SK-N-SH (cell line): ENCODE results near the gene ATG7. TPM values are rescaled to one million over a fixed set of nuclear protein-coding genes. Genes with fewer than 3 reads are reported as not detected.

Source experiments
- CTCF ChIA-PET: fragments of 300-600, 350-600 bp; formaldehyde crosslinking; extraction: SDS; loops from one replicate; lab custom pipeline; 2021; lab: Yijun Ruan, JAX
- POLR2A ChIA-PET: fragments of 350-600 bp; sonication (Branson Sonifier 250); formaldehyde crosslinking; extraction: SDS; loops from one replicate; lab custom pipeline; 2020; ENCODE audit warnings: antibody characterized with exemption, inconsistent platforms; lab: Yijun Ruan, JAX
- DNase-seq: peaks from one replicate; pipeline ENCODE4 v3.0.0; 2012
- H2AFZ ChIP-seq: fragments of 200-600 bp; sonication (generic); 2 replicates; pipeline ENCODE4 v1.8.1; 2016; ENCODE audit warnings: antibody characterized with exemption, mild to moderate bottlenecking, low read depth
- H3F3A ChIP-seq: fragments of 200-600 bp; sonication (generic); replicated peaks from 2 replicates; pipeline ENCODE3; 2016; ENCODE audit warnings: antibody characterized with exemption, mild to moderate bottlenecking; ENCODE audit not compliant: insufficient read depth
- H3K27ac ChIP-seq, 2 experiments: fragments of 200-500 bp in 1 of 2; fragments of 200-600 bp in 1 of 2; sonication (Bioruptor generic) in 1 of 2; sonication (generic), shearing (Covaris generic) in 1 of 2; 2 replicates each; pipeline versions ENCODE4 v1.5.1 to v1.6.1; 2014 to 2016; ENCODE audit warnings: low read depth in 2 of 2, inconsistent platforms in 1 of 2, low read length in 1 of 2, mild to moderate bottlenecking in 1 of 2, mixed read lengths in 1 of 2
- H3K27me3 ChIP-seq: fragments of 200-600 bp; sonication (generic), shearing (Covaris generic); 2 replicates; pipeline ENCODE4 v1.6.1; 2016; ENCODE audit warnings: mixed run types; ENCODE audit not compliant: insufficient read depth
- H3K36me3 ChIP-seq, 2 experiments: fragments of 200-500 bp in 1 of 2; fragments of 200-600 bp in 1 of 2; sonication (Bioruptor generic) in 1 of 2; sonication (generic) in 1 of 2; replicated peaks in 1 of 2; 2 replicates each; pipeline versions ENCODE3 to v1.5.1; 2014 to 2016; ENCODE audit warnings: low read length in 1 of 2, mild to moderate bottlenecking in 1 of 2; ENCODE audit not compliant: insufficient read depth in 2 of 2, control insufficient read depth in 1 of 2
- H3K4me1 ChIP-seq, 2 experiments: fragments of 200-500 bp in 1 of 2; fragments of 200-600 bp in 1 of 2; sonication (Bioruptor generic) in 1 of 2; sonication (generic), shearing (Covaris generic) in 1 of 2; 2 replicates each; pipeline versions ENCODE4 v1.5.1 to v1.6.1; 2014 to 2016; ENCODE audit warnings: low read depth in 1 of 2, low read length in 1 of 2, mixed run types in 1 of 2; ENCODE audit not compliant: insufficient read depth in 2 of 2, control insufficient read depth in 1 of 2
- H3K4me2 ChIP-seq: fragments of 200-600 bp; sonication (generic), shearing (Covaris generic); 2 replicates; pipeline ENCODE4 v1.6.1; 2017; ENCODE audit warnings: mixed run types
- H3K4me3 ChIP-seq, 2 experiments: fragments of 200-500 bp in 1 of 2; fragments of 200-600 bp in 1 of 2; sonication (Bioruptor generic) in 1 of 2; sonication (generic), shearing (Covaris generic) in 1 of 2; 2 replicates each; pipeline versions ENCODE4 v1.5.1 to v1.8.1; 2014 to 2016; ENCODE audit warnings: low read depth in 2 of 2, inconsistent platforms in 1 of 2, low read length in 1 of 2, mild to moderate bottlenecking in 1 of 2, mixed read lengths in 1 of 2, moderate library complexity in 1 of 2
- H3K79me2 ChIP-seq: fragments of 200-600 bp; sonication (generic); 2 replicates; pipeline ENCODE4 v1.8.1; 2017; ENCODE audit warnings: mild to moderate bottlenecking; ENCODE audit not compliant: insufficient read depth
- H3K9ac ChIP-seq: fragments of 200-600 bp; sonication (generic); 2 replicates; pipeline ENCODE4 v1.6.1; 2017; ENCODE audit warnings: mixed run types
- H3K9me2 ChIP-seq: fragments of 200-600 bp; sonication (generic); 2 replicates; pipeline ENCODE4 v1.6.1; 2017; ENCODE audit warnings: mixed run types
- H3K9me3 ChIP-seq: fragments of 200-600 bp; sonication (generic); 2 replicates; pipeline ENCODE4 v1.6.1; 2017; ENCODE audit warnings: mixed run types, mild to moderate bottlenecking, moderate library complexity
- H4K20me1 ChIP-seq: fragments of 200-600 bp; sonication (generic); 2 replicates; pipeline ENCODE4 v1.6.1; 2017; ENCODE audit warnings: mild to moderate bottlenecking, mixed run types; ENCODE audit not compliant: insufficient read depth
- ELF1 ChIP-seq: IDR thresholded peaks from 2 replicates; pipeline ENCODE4 v1.4.0; 2012
- EZH2phosphoT487 ChIP-seq: fragments of 200-600 bp; sonication (generic); IDR thresholded peaks from 2 replicates; pipeline ENCODE4 v1.6.1; 2017; ENCODE audit warnings: low read depth, mixed run types, mild to moderate bottlenecking, antibody characterized with exemption, moderate library complexity, borderline replicate concordance
- FOSL2 ChIP-seq: IDR thresholded peaks from 2 replicates; pipeline ENCODE4 v1.4.0; 2012; ENCODE audit warnings: low read depth, mild to moderate bottlenecking, moderate library complexity, borderline replicate concordance
- FOXM1 ChIP-seq: IDR thresholded peaks from 2 replicates; pipeline ENCODE4 v1.4.0; 2012; ENCODE audit warnings: low read depth, mild to moderate bottlenecking
- GATA2 ChIP-seq: sonication (generic); formaldehyde crosslinking; IDR thresholded peaks from 2 replicates; pipeline ENCODE4 v1.5.0; 2020; ENCODE audit warnings: mild to moderate bottlenecking, missing genetic modification reagents
- MEF2A ChIP-seq: IDR thresholded peaks from 2 replicates; pipeline ENCODE4 v1.4.0; 2012; ENCODE audit warnings: low read depth, borderline replicate concordance
- NFIC ChIP-seq: IDR thresholded peaks from 2 replicates; pipeline ENCODE4 v1.4.0; 2012; ENCODE audit warnings: borderline replicate concordance
- NRF1 ChIP-seq: IDR thresholded peaks from 2 replicates; pipeline ENCODE4 v1.6.1; 2012; ENCODE audit warnings: low read depth, mild to moderate bottlenecking, low read length
- POLR2AphosphoS5 ChIP-seq: IDR thresholded peaks from 2 replicates; pipeline ENCODE4 v1.6.1; 2012; ENCODE audit warnings: low read depth, low read length
- RCOR1 ChIP-seq: fragments of 150-350 bp; IDR thresholded peaks from 2 replicates; pipeline ENCODE4 v1.6.1; 2017; ENCODE audit warnings: antibody characterized with exemption, low read length
- RXRA ChIP-seq: IDR thresholded peaks from 2 replicates; pipeline ENCODE4 v1.4.0; 2012; ENCODE audit warnings: low read depth, mild to moderate bottlenecking, borderline replicate concordance
- SMC3 ChIP-seq: IDR thresholded peaks from 2 replicates; pipeline ENCODE4 v1.6.1; 2012; ENCODE audit warnings: low read depth, low read length, improper control_type of control experiment
- TCF12 ChIP-seq: IDR thresholded peaks from 2 replicates; pipeline ENCODE4 v1.4.0; 2012
- USF1 ChIP-seq: IDR thresholded peaks from 2 replicates; pipeline ENCODE4 v1.4.0; 2012; ENCODE audit warnings: low read depth, borderline replicate concordance
- ZBTB33 ChIP-seq: IDR thresholded peaks from 2 replicates; pipeline ENCODE4 v1.4.0; 2012; ENCODE audit warnings: low read depth, borderline replicate concordance
- WGBS: methylation state at CpG from one replicate; pipeline ENCODE4 v1.1.6; 2017; ENCODE audit warnings: low lambda C conversion rate; 5-methylcytosine and 5-hydroxymethylcytosine counted together
- polyA plus RNA-seq, 3 experiments: library from polyadenylated mRNA; depleted of rRNA; stranded (reverse); fragments of >200 nt; gene quantifications; 2 replicates each; pipeline ENCODE4 v1.2.3, GENCODE V29; 2012
- TF ChIP-seq, protein P1 (sequence below): fragments of 150-350 bp; IDR thresholded peaks from 2 replicates; pipeline ENCODE4 v1.6.1; 2016; ENCODE audit warnings: mild to moderate bottlenecking, low read depth, low read length
- TF ChIP-seq, protein P2 (sequence below): IDR thresholded peaks from 2 replicates; pipeline ENCODE4 v1.6.1; 2012; ENCODE audit warnings: mild to moderate bottlenecking, low read depth, low read length, moderate library complexity
- TF ChIP-seq, protein P3 (sequence below): fragments of 200-600 bp; sonication (generic); IDR thresholded peaks from 2 replicates; pipeline ENCODE4 v1.6.1; 2017; ENCODE audit warnings: antibody characterized with exemption, mild to moderate bottlenecking, moderate library complexity
- TF ChIP-seq, protein P4 (sequence below): fragments of 150-350 bp; IDR thresholded peaks from 2 replicates; pipeline ENCODE4 v1.6.1; 2017; ENCODE audit warnings: antibody characterized with exemption, low read length, low read depth, borderline replicate concordance

ATG7 gene
- polyA plus RNA-seq, 1 of the 3 experiments (the other 2 are of a cell fraction), result 29.5 TPM

GRCh38 chr3:11559816-11560633 is 287.8 kb downstream of the ATG7 start:
- TF ChIP-seq RCOR1 (no peak), RXRA (no peak), POLR2AphosphoS5 (no peak), SMC3 (no peak), ZBTB33 (no peak), MEF2A (no peak), FOSL2 (no peak), EZH2phosphoT487 (no peak), NFIC (no peak), USF1 (no peak), TCF12 (no peak), ELF1 (no peak), FOXM1 (no peak), GATA2 (CRISPR knock-in tag) (no peak), NRF1 (no peak)
- TF ChIP-seq, protein P1, sequence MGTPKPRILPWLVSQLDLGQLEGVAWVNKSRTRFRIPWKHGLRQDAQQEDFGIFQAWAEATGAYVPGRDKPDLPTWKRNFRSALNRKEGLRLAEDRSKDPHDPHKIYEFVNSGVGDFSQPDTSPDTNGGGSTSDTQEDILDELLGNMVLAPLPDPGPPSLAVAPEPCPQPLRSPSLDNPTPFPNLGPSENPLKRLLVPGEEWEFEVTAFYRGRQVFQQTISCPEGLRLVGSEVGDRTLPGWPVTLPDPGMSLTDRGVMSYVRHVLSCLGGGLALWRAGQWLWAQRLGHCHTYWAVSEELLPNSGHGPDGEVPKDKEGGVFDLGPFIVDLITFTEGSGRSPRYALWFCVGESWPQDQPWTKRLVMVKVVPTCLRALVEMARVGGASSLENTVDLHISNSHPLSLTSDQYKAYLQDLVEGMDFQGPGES, result no peak
- TF ChIP-seq, protein P2, sequence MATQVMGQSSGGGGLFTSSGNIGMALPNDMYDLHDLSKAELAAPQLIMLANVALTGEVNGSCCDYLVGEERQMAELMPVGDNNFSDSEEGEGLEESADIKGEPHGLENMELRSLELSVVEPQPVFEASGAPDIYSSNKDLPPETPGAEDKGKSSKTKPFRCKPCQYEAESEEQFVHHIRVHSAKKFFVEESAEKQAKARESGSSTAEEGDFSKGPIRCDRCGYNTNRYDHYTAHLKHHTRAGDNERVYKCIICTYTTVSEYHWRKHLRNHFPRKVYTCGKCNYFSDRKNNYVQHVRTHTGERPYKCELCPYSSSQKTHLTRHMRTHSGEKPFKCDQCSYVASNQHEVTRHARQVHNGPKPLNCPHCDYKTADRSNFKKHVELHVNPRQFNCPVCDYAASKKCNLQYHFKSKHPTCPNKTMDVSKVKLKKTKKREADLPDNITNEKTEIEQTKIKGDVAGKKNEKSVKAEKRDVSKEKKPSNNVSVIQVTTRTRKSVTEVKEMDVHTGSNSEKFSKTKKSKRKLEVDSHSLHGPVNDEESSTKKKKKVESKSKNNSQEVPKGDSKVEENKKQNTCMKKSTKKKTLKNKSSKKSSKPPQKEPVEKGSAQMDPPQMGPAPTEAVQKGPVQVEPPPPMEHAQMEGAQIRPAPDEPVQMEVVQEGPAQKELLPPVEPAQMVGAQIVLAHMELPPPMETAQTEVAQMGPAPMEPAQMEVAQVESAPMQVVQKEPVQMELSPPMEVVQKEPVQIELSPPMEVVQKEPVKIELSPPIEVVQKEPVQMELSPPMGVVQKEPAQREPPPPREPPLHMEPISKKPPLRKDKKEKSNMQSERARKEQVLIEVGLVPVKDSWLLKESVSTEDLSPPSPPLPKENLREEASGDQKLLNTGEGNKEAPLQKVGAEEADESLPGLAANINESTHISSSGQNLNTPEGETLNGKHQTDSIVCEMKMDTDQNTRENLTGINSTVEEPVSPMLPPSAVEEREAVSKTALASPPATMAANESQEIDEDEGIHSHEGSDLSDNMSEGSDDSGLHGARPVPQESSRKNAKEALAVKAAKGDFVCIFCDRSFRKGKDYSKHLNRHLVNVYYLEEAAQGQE, result no peak
- TF ChIP-seq, protein P3, sequence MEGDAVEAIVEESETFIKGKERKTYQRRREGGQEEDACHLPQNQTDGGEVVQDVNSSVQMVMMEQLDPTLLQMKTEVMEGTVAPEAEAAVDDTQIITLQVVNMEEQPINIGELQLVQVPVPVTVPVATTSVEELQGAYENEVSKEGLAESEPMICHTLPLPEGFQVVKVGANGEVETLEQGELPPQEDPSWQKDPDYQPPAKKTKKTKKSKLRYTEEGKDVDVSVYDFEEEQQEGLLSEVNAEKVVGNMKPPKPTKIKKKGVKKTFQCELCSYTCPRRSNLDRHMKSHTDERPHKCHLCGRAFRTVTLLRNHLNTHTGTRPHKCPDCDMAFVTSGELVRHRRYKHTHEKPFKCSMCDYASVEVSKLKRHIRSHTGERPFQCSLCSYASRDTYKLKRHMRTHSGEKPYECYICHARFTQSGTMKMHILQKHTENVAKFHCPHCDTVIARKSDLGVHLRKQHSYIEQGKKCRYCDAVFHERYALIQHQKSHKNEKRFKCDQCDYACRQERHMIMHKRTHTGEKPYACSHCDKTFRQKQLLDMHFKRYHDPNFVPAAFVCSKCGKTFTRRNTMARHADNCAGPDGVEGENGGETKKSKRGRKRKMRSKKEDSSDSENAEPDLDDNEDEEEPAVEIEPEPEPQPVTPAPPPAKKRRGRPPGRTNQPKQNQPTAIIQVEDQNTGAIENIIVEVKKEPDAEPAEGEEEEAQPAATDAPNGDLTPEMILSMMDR, result no peak
- TF ChIP-seq, protein P4, sequence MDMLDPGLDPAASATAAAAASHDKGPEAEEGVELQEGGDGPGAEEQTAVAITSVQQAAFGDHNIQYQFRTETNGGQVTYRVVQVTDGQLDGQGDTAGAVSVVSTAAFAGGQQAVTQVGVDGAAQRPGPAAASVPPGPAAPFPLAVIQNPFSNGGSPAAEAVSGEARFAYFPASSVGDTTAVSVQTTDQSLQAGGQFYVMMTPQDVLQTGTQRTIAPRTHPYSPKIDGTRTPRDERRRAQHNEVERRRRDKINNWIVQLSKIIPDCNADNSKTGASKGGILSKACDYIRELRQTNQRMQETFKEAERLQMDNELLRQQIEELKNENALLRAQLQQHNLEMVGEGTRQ, result no peak
- ChIA-PET POLR2A (interaction anchor here (1.2 kb wide), 1 partner anchor 78 kb away, joined by 4 read pairs; no protein-coding TSS in a partner anchor), CTCF (interaction anchor here (1.0 to 1.6 kb wide), 2 partner anchors 181 kb away, joined by 3 to 7 read pairs; no protein-coding TSS in a partner anchor)
- H3K79me2 ChIP-seq, result peaks cover 92% of the 10 kb centered on the region
- H3K9me3 ChIP-seq, result no peaks in the 10 kb centered on the region
- H3K4me1 ChIP-seq, result peaks cover 19 to 48% of the 10 kb centered on the region in 2 experiments; a peak in 2 of 4 replicates
- H3F3A ChIP-seq, result peaks cover 20% of the 10 kb centered on the region
- 92% methylated on average over 13 of the region's 15 CpGs for whole genome bisulfite sequencing
- H3K4me3 ChIP-seq, result no peak overlapping the region
- H3K9me2 ChIP-seq, result no peaks in the 10 kb centered on the region
- DNase-seq, result no peak
- H3K4me2 ChIP-seq, result no peak overlapping the region
- H3K27me3 ChIP-seq, result no peaks in the 10 kb centered on the region
- H3K27ac ChIP-seq, result peak overlapping the region in 1 of 2 experiments; percentile 18; a peak in 2 of 4 replicates
- no peak overlapping the region for H2AFZ ChIP-seq
- peaks cover 77% of the 10 kb centered on the region for H4K20me1 ChIP-seq
- H3K36me3 ChIP-seq, result peaks cover 26 to 63% of the 10 kb centered on the region in 2 experiments
- no peak overlapping the region for H3K9ac ChIP-seq
